Measurements from ENCODE around the gene KNCN. TPM values are rescaled to one million over a fixed set of nuclear protein-coding genes. Genes with fewer than 3 reads are reported as not detected.

Gene KNCN
- total RNA-seq, 6 experiments from 2014 or later = not detected

DNA sequence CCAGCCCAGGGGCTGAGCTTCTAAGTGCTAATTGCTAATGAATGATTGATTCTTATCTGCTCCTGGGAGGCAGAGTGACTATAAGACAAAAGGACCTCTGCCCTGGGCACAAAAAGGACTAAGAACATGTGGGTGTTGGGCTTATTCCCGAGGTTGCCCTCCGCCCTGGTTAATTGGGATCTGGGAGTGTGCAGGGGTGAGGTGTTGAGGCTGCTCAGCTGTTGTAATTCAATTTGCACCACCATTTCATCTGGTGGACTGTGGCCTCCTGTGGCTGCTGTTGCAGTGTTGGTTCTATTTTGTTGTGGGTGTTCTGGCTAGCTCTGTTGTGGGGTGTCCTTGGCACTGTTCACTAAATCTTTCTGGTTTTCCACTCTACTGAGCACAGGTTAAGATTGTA lies 13.3 kb downstream of the KNCN start:
- Histone ChIP-seq H3K27me3 (no peaks in the 10 kb centered on the region), H3K9me3 (no peaks in the 10 kb centered on the region), H3K27ac (no peak overlapping the region), H3K36me3 (no peaks in the 10 kb centered on the region), H3K4me3 (no peak overlapping the region), H3K4me1 (peaks cover 0 to 4% (median 0%) of the 10 kb centered on the region in 4 donors)
- intact Hi-C loops (cut with DNase I) = no loop called here
- ATAC-seq (no peak), DNase-seq (no peak)
- WGBS (ENCODE audit: insufficient coverage, low coverage, low lambda C conversion rate, missing lambda C conversion rate) = no CpG with 5 or more reads among the region's 2 CpGs
- TF ChIP-seq, protein P1, sequence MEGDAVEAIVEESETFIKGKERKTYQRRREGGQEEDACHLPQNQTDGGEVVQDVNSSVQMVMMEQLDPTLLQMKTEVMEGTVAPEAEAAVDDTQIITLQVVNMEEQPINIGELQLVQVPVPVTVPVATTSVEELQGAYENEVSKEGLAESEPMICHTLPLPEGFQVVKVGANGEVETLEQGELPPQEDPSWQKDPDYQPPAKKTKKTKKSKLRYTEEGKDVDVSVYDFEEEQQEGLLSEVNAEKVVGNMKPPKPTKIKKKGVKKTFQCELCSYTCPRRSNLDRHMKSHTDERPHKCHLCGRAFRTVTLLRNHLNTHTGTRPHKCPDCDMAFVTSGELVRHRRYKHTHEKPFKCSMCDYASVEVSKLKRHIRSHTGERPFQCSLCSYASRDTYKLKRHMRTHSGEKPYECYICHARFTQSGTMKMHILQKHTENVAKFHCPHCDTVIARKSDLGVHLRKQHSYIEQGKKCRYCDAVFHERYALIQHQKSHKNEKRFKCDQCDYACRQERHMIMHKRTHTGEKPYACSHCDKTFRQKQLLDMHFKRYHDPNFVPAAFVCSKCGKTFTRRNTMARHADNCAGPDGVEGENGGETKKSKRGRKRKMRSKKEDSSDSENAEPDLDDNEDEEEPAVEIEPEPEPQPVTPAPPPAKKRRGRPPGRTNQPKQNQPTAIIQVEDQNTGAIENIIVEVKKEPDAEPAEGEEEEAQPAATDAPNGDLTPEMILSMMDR (IDR thresholded peaks at IDR 0.05) = no peak
- TF ChIP-seq POLR2A (IDR thresholded peaks at IDR 0.05) = no peak

DNA sequence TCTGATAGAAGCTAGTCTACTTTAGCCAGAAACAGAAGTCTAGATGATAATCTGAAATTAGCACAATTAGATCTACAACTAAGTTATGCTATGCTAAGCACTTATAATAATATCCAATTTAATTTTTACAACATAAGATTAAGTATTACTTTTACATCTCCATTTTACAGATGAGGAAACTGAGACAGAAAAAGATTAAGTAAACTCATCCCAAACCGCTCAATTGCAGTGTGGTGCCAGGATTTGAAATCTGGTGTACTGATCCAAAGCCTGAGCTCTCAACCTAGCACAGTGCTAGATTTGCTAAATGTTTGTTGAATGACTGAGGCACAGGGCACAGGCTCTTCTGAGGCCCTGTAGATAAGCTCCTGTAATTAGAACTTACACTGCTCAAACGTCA lies 13.8 kb downstream of the KNCN start:
- Histone ChIP-seq H3K27me3 (no peaks in the 10 kb centered on the region), H3K4me3 (no peak overlapping the region), H3K9me3 (no peaks in the 10 kb centered on the region), H3K27ac (no peak overlapping the region), H3K4me1 (peaks cover 0 to 4% (median 0%) of the 10 kb centered on the region in 4 donors), H3K36me3 (no peaks in the 10 kb centered on the region)
- DNase-seq (no peak), ATAC-seq (no peak)
- WGBS (ENCODE audit: insufficient coverage, low coverage, low lambda C conversion rate, missing lambda C conversion rate) = 60% methylated on average over 2 of the region's 2 CpGs
- TF ChIP-seq, protein P1 (IDR thresholded peaks at IDR 0.05) = no peak
- no peak for TF ChIP-seq POLR2A (IDR thresholded peaks at IDR 0.05)
- intact Hi-C loops (cut with DNase I) = no loop called here

DNA sequence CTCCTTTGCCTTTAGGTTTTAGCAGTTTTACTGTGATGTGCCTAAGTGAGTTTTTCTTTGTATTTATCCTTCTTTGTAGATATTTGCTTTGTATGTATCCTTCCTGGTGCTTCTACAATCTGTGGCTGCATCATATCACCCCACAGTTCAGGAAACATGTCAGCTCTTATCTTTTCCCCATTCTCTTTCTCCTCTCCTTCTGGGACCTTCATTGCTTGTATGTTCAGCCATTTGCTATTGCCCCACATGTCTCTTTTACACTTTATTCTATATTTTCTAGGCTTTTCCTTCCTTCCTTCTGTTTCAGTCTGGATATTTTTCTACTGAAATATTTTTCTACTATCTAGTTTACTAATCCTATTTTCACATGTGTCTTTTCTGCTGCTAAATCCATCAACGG lies 14.9 kb downstream of the KNCN start:
- Histone ChIP-seq H3K27me3 (no peaks in the 10 kb centered on the region), H3K4me3 (no peak overlapping the region), H3K36me3 (no peaks in the 10 kb centered on the region), H3K4me1 (peaks cover 0 to 4% (median 0%) of the 10 kb centered on the region in 4 donors), H3K9me3 (no peaks in the 10 kb centered on the region), H3K27ac (no peak overlapping the region)
- WGBS (ENCODE audit: insufficient coverage, low coverage, low lambda C conversion rate, missing lambda C conversion rate) = 87% methylated on average over 1 of the region's 1 CpG
- no peak for ATAC-seq
- no peak for DNase-seq
- no peak for TF ChIP-seq POLR2A (IDR thresholded peaks at IDR 0.05)
- TF ChIP-seq, protein P1 (IDR thresholded peaks at IDR 0.05) = no peak
- intact Hi-C loops (cut with DNase I) = no loop called here

DNA sequence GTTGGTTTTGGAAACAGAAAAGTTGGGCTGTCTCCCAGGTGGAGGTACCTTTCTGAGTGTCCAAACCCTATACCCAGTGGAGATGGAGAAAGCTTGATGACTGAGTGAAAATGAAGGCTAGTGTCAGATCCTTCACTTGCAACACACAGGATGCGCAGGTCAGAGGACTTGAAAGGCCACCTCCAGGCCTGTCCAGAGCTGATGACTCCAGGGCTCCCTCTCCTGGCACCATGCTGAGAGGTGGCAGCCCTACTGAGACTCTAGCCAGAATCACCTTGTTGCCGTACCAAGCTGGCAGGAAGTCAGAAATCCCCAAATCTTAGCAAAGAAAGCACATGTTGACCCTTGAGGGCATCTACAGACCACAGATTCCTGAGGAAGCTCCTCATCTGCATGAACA lies 16.4 kb downstream of the KNCN start:
- Histone ChIP-seq H3K4me3 (no peak overlapping the region), H3K27me3 (no peaks in the 10 kb centered on the region)
- peak; percentile 81 to 91 (median 85) for ATAC-seq

More for the DNA sequence above, 16.4 kb downstream of the KNCN start:
- no peak for TF ChIP-seq POLR2A (IDR thresholded peaks at IDR 0.05)
- TF ChIP-seq, protein P1 (IDR thresholded peaks at IDR 0.05) = peak; percentile 38 to 65 (median 58)
- Histone ChIP-seq H3K4me1 (peaks cover 0 to 4% (median 0%) of the 10 kb centered on the region in 4 donors), H3K36me3 (no peaks in the 10 kb centered on the region), H3K27ac (no peak overlapping the region), H3K9me3 (no peaks in the 10 kb centered on the region)
- intact Hi-C loops (cut with DNase I) = no loop called here
- DNase-seq = peak; percentile 71 to 74 (median 71)
- 11% methylated on average over 1 of the region's 2 CpGs for WGBS (ENCODE audit: insufficient coverage, low coverage, low lambda C conversion rate, missing lambda C conversion rate)
